BLaER1 treated with 17β-estradiol and CSF1 and Interleukin-3, amounts not matched to agents 10 nM and 100 nM (cell line): Measurements from ENCODE around the gene BRD3OS.
A peak's percentile ranks its signal among the peaks of the same experiment; 100 is the strongest.
"Not testable (repeated sequence)": the region's sequence is repeated elsewhere in the genome, so short reads cannot be mapped to it uniquely, and the experiment has no call there.

Source experiments
- H3K27ac ChIP-seq, 11 experiments: shearing (Covaris generic); formaldehyde crosslinking; 2 replicates each; pipeline ENCODE4 v1.8.1; 2022
- H3K27me3 ChIP-seq, 11 experiments: shearing (Covaris generic); formaldehyde crosslinking; 2 replicates each; pipeline ENCODE4 v1.8.1; 2022
- H3K36me3 ChIP-seq, 11 experiments: shearing (Covaris generic); formaldehyde crosslinking; 2 replicates each; pipeline ENCODE4 v1.8.1; 2022
- H3K4me1 ChIP-seq, 10 experiments: shearing (Covaris generic); formaldehyde crosslinking; 2 replicates each; pipeline ENCODE4 v1.8.1; 2022
- H3K4me2 ChIP-seq, 11 experiments: shearing (Covaris generic); formaldehyde crosslinking; 2 replicates each; pipeline ENCODE4 v1.8.1; 2022
- H3K4me3 ChIP-seq, 10 experiments: shearing (Covaris generic); formaldehyde crosslinking; 2 replicates each; pipeline ENCODE4 v1.8.1; 2022
- H3K9ac ChIP-seq, 11 experiments: shearing (Covaris generic); formaldehyde crosslinking; 2 replicates each; pipeline ENCODE4 v1.8.1; 2022
- H3K9me3 ChIP-seq, 11 experiments: shearing (Covaris generic); formaldehyde crosslinking; replicated peaks in 1 of 11; 2 replicates each; pipeline ENCODE4 v1.8.1; 2022
- H4K20me1 ChIP-seq, 11 experiments: shearing (Covaris generic); formaldehyde crosslinking; 2 replicates each; pipeline ENCODE4 v1.8.1; 2022
- Cebpa-rat ChIP-seq, 11 experiments: shearing (Covaris generic); IDR thresholded peaks; 2 replicates each; pipeline ENCODE4 v1.8.1; 2022

BRD3OS gene

GRCh38 chr9:134067904-134068743 is 42.8 kb downstream of the BRD3OS start, which contains the start of gene BRD3:
Gene BRD3 (minus strand): TSS chr9:134068026. CDS start chr9:134053477, 14,549 bp downstream.
- peak within 1 kb of the TSS; percentile 74 to 99 (median 96) for H3K4me3 ChIP-seq
- no peak for TF ChIP-seq Cebpa-rat (IDR thresholded peaks at IDR 0.05)
- peaks cover 0 to 4% (median 0%) of the 10 kb centered on the region in 11 experiments; a peak in 2 of 22 replicates for H3K9me3 ChIP-seq
- peaks cover 32 to 44% (median 37%) of the 10 kb centered on the region in 11 experiments for H4K20me1 ChIP-seq
- H3K27ac ChIP-seq = peak within 1 kb of the TSS; percentile 91 to 99 (median 96)
- peaks cover 25 to 51% (median 42%) of the 10 kb centered on the region in 10 experiments for H3K4me1 ChIP-seq
- peaks cover 0 to 21% (median 2%) of the 10 kb centered on the region in 11 experiments; a peak in 6 of 22 replicates for H3K36me3 ChIP-seq
- peaks cover 0 to 14% (median 4%) of the 10 kb centered on the region in 11 experiments; a peak in 12 of 22 replicates for H3K27me3 ChIP-seq
- H3K9ac ChIP-seq = peak within 1 kb of the TSS; percentile 92 to 99 (median 95)
- H3K4me2 ChIP-seq = peak within 1 kb of the TSS; percentile 92 to 100 (median 98)

DNA sequence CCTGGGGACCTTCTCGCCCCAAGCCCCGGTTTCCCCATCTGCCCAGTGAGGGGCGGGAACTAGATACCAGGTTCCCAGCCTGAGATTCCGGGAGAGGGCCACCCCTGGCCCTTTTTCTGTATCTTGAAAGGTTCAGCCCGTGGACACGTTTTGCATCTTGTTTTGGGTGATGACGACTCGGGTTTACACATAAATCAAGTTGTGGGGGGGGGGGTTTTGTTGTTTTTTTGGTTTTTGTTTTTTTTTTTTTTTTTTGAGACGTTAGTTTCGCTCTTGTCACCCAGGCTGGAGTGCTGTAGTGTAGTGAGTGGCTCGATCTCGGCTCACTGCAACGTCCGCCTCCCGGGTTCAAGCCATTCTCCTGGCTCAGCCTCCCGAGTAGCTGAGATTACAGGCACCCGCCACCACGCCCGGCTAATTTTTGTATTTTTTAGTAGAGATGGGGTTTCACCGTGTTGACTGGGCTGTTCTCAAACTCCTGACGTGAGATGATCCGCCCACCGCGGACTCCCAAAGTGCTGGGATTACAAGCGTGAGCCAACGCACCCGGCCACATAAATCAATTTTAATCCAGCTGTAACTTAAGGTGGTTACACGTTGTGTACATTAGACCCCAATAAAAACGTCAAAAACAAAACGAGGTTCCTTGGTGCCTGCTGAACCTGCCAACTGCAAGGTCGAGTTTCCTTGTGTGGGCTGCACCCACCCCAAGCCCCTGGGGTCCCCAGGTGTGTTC is 43.6 kb downstream of the BRD3OS start:
- peak overlapping the region; percentile 74 to 99 (median 96) for H3K4me3 ChIP-seq
- peaks cover 0 to 4% (median 0%) of the 10 kb centered on the region in 11 experiments; a peak in 3 of 22 replicates for H3K9me3 ChIP-seq
- no peak for TF ChIP-seq Cebpa-rat (IDR thresholded peaks at IDR 0.05)
- peak overlapping the region; percentile 89 to 99 (median 95) for H3K9ac ChIP-seq
- H3K4me2 ChIP-seq = peak overlapping the region; percentile 56 to 89 (median 80)
- H3K27ac ChIP-seq = peak overlapping the region; percentile 77 to 99 (median 93); a peak in 21 of 22 replicates
- peaks cover 18 to 43% (median 34%) of the 10 kb centered on the region in 10 experiments for H3K4me1 ChIP-seq
- peaks cover 0 to 13% (median 0%) of the 10 kb centered on the region in 11 experiments; a peak in 5 of 22 replicates for H3K36me3 ChIP-seq
- H3K27me3 ChIP-seq = peaks cover 0 to 14% (median 4%) of the 10 kb centered on the region in 11 experiments; a peak in 11 of 22 replicates
- peaks cover 24 to 36% (median 29%) of the 10 kb centered on the region in 11 experiments for H4K20me1 ChIP-seq

GRCh38 chr9:134069480-134070399 is 44.5 kb downstream of the BRD3OS start:
- peaks cover 0 to 14% (median 4%) of the 10 kb centered on the region in 11 experiments; a peak in 11 of 22 replicates for H3K27me3 ChIP-seq
- peak overlapping the region in 3 of 11 experiments; percentile 89 to 99 (median 95); a peak in 3 of 22 replicates for H3K9ac ChIP-seq
- H3K36me3 ChIP-seq = peaks cover 0 to 5% (median 0%) of the 10 kb centered on the region in 11 experiments; a peak in 2 of 22 replicates
- H3K4me3 ChIP-seq = peak overlapping the region in 4 of 10 experiments; percentile 74 to 98 (median 87); a peak in 4 of 20 replicates
- TF ChIP-seq Cebpa-rat (IDR thresholded peaks at IDR 0.05) = no peak
- peak overlapping the region; percentile 56 to 89 (median 80) for H3K4me2 ChIP-seq
- H3K27ac ChIP-seq = no peak overlapping the region
- peaks cover 18 to 35% (median 27%) of the 10 kb centered on the region in 10 experiments for H3K4me1 ChIP-seq
- peaks cover 0 to 7% (median 4%) of the 10 kb centered on the region in 11 experiments; a peak in 7 of 22 replicates for H3K9me3 ChIP-seq
- H4K20me1 ChIP-seq = peaks cover 16 to 28% (median 21%) of the 10 kb centered on the region in 11 experiments

- no peak overlapping the region for H3K4me2 ChIP-seq
- no peak overlapping the region for H3K4me3 ChIP-seq
- peaks cover 2 to 14% (median 6%) of the 10 kb centered on the region in 11 experiments; a peak in 17 of 22 replicates for H4K20me1 ChIP-seq
- H3K4me1 ChIP-seq = peaks cover 5 to 21% (median 14%) of the 10 kb centered on the region in 10 experiments; a peak in 19 of 20 replicates
- peaks cover 0 to 16% (median 6%) of the 10 kb centered on the region in 11 experiments; a peak in 15 of 22 replicates for H3K9me3 ChIP-seq
- H3K36me3 ChIP-seq = no peaks in the 10 kb centered on the region
- peaks cover 0 to 14% (median 4%) of the 10 kb centered on the region in 11 experiments; a peak in 11 of 22 replicates for H3K27me3 ChIP-seq
- H3K27ac ChIP-seq = no peak overlapping the region
- no peak overlapping the region for H3K9ac ChIP-seq
- no peak for TF ChIP-seq Cebpa-rat (IDR thresholded peaks at IDR 0.05)
Measured at GRCh38 chr9:134071149-134071548, 45.9 kb downstream of the BRD3OS start.

- peaks cover 0 to 19% (median 10%) of the 10 kb centered on the region in 10 experiments; a peak in 16 of 20 replicates for H3K4me1 ChIP-seq
- not testable (repeated sequence) for H3K9ac ChIP-seq, H3K4me3 ChIP-seq, H3K27ac ChIP-seq, H4K20me1 ChIP-seq, H3K36me3 ChIP-seq, H3K4me2 ChIP-seq
- peaks cover 15 to 31% (median 22%) of the 10 kb centered on the region in 11 experiments for H3K9me3 ChIP-seq
- H3K27me3 ChIP-seq = peaks cover 0 to 14% (median 4%) of the 10 kb centered on the region in 11 experiments; a peak in 11 of 22 replicates
Measured at GRCh38 chr9:134072683-134073082, 47.4 kb downstream of the BRD3OS start.

DNA sequence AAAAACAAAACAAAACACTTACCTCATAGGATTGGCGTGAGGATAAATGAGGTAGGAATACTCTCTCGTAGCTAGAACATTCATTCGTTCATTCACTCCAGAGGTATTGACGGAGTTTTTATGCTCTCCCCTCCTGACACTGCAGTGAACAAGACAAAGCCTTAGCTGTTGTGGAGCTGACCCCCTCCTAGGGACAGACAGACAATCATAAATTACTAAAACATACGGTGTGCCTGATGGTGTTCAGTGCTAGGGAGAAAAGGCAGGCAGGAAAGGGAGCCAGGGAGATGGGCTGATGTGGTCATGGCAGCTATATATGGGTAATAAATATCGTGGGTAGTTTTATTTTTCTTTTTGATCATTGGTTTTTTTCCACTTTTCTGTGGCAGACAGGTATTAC is 48.2 kb downstream of the BRD3OS start:
- Histone ChIP-seq H3K9ac (no peak overlapping the region), H3K27me3 (peaks cover 0 to 14% (median 4%) of the 10 kb centered on the region in 11 experiments; a peak in 11 of 22 replicates), H4K20me1 (no peaks in the 10 kb centered on the region), H3K36me3 (no peaks in the 10 kb centered on the region), H3K4me1 (peaks cover 0 to 19% (median 10%) of the 10 kb centered on the region in 10 experiments; a peak in 16 of 20 replicates), H3K27ac (no peak overlapping the region), H3K4me3 (no peak overlapping the region), H3K4me2 (no peak overlapping the region), H3K9me3 (peaks cover 18 to 36% (median 27%) of the 10 kb centered on the region in 11 experiments)
- TF ChIP-seq Cebpa-rat (IDR thresholded peaks at IDR 0.05) = no peak

DNA sequence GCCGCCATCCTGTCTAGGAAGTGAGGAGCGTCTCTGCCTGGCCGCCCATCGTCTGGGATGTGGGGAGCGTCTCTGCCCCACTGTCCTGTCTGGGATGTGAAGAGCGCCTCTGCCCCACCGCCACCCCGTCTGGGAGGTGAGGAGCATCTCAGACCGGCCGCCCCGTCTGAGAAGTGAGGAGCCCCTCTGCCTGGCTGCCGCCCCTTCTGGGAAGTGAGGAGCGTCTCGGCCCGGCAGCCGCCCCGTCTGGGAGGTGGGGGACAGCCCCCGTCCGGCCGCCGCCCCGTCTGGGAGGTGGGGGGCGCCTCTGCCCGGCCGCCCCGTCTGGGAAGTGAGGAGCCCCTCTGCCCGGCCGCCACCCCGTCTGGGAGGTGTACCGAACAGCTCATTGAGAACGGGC is 50.4 kb downstream of the BRD3OS start:
- H3K27me3 ChIP-seq, H3K9ac ChIP-seq: not testable (repeated sequence)

DNA sequence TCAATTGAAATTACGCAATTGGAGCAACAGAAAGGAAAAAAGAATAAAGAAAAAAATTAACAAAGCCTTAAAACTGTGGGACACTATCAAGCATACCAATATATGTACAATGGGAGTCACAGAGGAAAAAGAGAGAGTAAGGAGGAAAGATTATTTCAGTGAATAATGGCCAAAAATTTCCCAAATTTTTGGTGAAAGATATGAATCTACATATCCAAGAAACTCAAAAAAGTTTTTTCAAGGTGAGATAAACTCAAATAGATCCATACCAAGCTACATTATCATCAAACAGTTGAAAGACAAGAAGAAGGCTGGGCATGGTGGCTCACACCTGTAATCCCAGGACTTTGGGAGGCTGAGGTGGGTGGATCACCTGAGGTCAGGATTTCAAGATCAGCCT is 51.4 kb downstream of the BRD3OS start:
- TF ChIP-seq Cebpa-rat (IDR thresholded peaks at IDR 0.05) = no peak
- Histone ChIP-seq H3K9ac (no peak overlapping the region), H3K4me3 (no peak overlapping the region), H3K27ac (no peak overlapping the region), H3K9me3 (peaks cover 42 to 65% (median 56%) of the 10 kb centered on the region in 11 experiments), H3K36me3 (no peaks in the 10 kb centered on the region), H3K4me1 (no peaks in the 10 kb centered on the region), H3K27me3 (no peaks in the 10 kb centered on the region), H4K20me1 (no peaks in the 10 kb centered on the region), H3K4me2 (no peak overlapping the region)

More for the DNA sequence above, 50.4 kb downstream of the BRD3OS start:
- H3K4me1 ChIP-seq, H4K20me1 ChIP-seq, H3K27ac ChIP-seq, H3K4me3 ChIP-seq, H3K4me2 ChIP-seq, H3K36me3 ChIP-seq: not testable (repeated sequence)
- peaks cover 40 to 55% (median 47%) of the 10 kb centered on the region in 11 experiments for H3K9me3 ChIP-seq
